HEK293T (cell line): ENCODE data around the gene ATP13A5.

Experiments used
- CTCF ChIA-PET: fragments of 350-600 bp; formaldehyde crosslinking; extraction: SDS; loops from one replicate; lab custom pipeline; 2021; ENCODE audit warnings: antibody characterized with exemption, inconsistent platforms; lab: Yijun Ruan, JAX
- POLR2A ChIA-PET: fragments of 350-600 bp; formaldehyde crosslinking; extraction: SDS; loops from one replicate; lab custom pipeline; 2020; ENCODE audit warnings: antibody characterized with exemption, inconsistent platforms; lab: Yijun Ruan, JAX
- DNase-seq: peaks from one replicate; pipeline ENCODE4 v3.0.0; 2012; ENCODE audit warnings: mixed read lengths; ENCODE audit errors: extremely low spot score
- ARNT ChIP-seq: fragments of 450-650 bp; IDR thresholded peaks from 2 replicates; pipeline ENCODE4 v1.6.1; 2017; ENCODE audit warnings: mild to moderate bottlenecking
- BHLHE40 ChIP-seq: fragments of 450-650 bp; IDR thresholded peaks from 2 replicates; pipeline ENCODE4 v1.6.1; 2016; ENCODE audit warnings: mild to moderate bottlenecking, moderate library complexity, borderline replicate concordance
- CTBP1 ChIP-seq: fragments of 450-650 bp; IDR thresholded peaks from 2 replicates; pipeline ENCODE4 v1.6.1; 2016; ENCODE audit warnings: borderline replicate concordance
- ELF4 ChIP-seq: fragments of 450-650 bp; IDR thresholded peaks from 2 replicates; pipeline ENCODE4 v1.6.1; 2017; ENCODE audit warnings: antibody characterized with exemption
- FOXA1 ChIP-seq: fragments of 450-650 bp; IDR thresholded peaks from 2 replicates; pipeline ENCODE4 v1.6.1; 2016; ENCODE audit warnings: mild to moderate bottlenecking
- FOXK2 ChIP-seq: fragments of 450-650 bp; IDR thresholded peaks from 2 replicates; pipeline ENCODE4 v1.6.1; 2016; ENCODE audit warnings: mild to moderate bottlenecking
- FOXM1 ChIP-seq: fragments of 450-650 bp; IDR thresholded peaks from 2 replicates; pipeline ENCODE4 v1.6.1; 2017; ENCODE audit warnings: mild to moderate bottlenecking, borderline replicate concordance
- HDGF ChIP-seq: fragments of 450-650 bp; IDR thresholded peaks from 2 replicates; pipeline ENCODE4 v1.6.1; 2017; ENCODE audit warnings: antibody characterized with exemption, borderline replicate concordance
- L3MBTL2 ChIP-seq: fragments of 450-650 bp; conservative IDR thresholded peaks from 2 replicates; pipeline ENCODE4 v1.6.1; 2016; ENCODE audit warnings: mild to moderate bottlenecking
- LEF1 ChIP-seq: fragments of 450-650 bp; IDR thresholded peaks from 2 replicates; pipeline ENCODE4 v1.6.1; 2017; ENCODE audit warnings: mild to moderate bottlenecking, borderline replicate concordance
- NFRKB ChIP-seq: fragments of 450-650 bp; IDR thresholded peaks from 2 replicates; pipeline ENCODE4 v1.6.1; 2016; ENCODE audit warnings: mild to moderate bottlenecking, moderate library complexity
- SP1 ChIP-seq: fragments of 450-650 bp; IDR thresholded peaks from 2 replicates; pipeline ENCODE4 v1.6.1; 2017
- SUZ12 ChIP-seq: fragments of 450-650 bp; IDR thresholded peaks from 2 replicates; pipeline ENCODE4 v1.6.1; 2016; ENCODE audit warnings: mild to moderate bottlenecking
- TARDBP ChIP-seq: fragments of 450-650 bp; IDR thresholded peaks from 2 replicates; pipeline ENCODE4 v1.6.1; 2016
- ZNF384 ChIP-seq: fragments of 450-650 bp; IDR thresholded peaks from 2 replicates; pipeline ENCODE4 v1.6.1; 2016
- TF ChIP-seq, protein P1 (sequence below): fragments of 450-650 bp; IDR thresholded peaks from 2 replicates; pipeline ENCODE4 v1.6.1; 2016

ATP13A5 gene

GRCh38 chr3:193237030-193237429 is 141.5 kb downstream of the ATP13A5 start:
- no peak for DNase-seq
- ChIA-PET CTCF (no interaction called here), POLR2A (no interaction called here)
- TF ChIP-seq, protein P1, sequence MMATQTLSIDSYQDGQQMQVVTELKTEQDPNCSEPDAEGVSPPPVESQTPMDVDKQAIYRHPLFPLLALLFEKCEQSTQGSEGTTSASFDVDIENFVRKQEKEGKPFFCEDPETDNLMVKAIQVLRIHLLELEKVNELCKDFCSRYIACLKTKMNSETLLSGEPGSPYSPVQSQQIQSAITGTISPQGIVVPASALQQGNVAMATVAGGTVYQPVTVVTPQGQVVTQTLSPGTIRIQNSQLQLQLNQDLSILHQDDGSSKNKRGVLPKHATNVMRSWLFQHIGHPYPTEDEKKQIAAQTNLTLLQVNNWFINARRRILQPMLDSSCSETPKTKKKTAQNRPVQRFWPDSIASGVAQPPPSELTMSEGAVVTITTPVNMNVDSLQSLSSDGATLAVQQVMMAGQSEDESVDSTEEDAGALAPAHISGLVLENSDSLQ = no peak
- TF ChIP-seq FOXM1 = no peak
- TF ChIP-seq LEF1 = no peak
- no peak for TF ChIP-seq ELF4
- TF ChIP-seq CTBP1 = no peak
- no peak for TF ChIP-seq FOXK2
- TF ChIP-seq HDGF = no peak
- no peak for TF ChIP-seq TARDBP
- no peak for TF ChIP-seq NFRKB
- TF ChIP-seq ARNT = no peak
- no peak for TF ChIP-seq FOXA1
- TF ChIP-seq L3MBTL2 = no peak
- TF ChIP-seq ZNF384 = no peak
- no peak for TF ChIP-seq SUZ12
- TF ChIP-seq SP1 = no peak
- TF ChIP-seq BHLHE40 = no peak

- ChIA-PET CTCF (no interaction called here), POLR2A (no interaction called here)
- TF ChIP-seq NFRKB (no peak), FOXA1 (no peak), L3MBTL2 (no peak), HDGF (no peak), FOXK2 (no peak), SP1 (no peak), BHLHE40 (no peak), ARNT (no peak), ZNF384 (no peak), TARDBP (no peak), CTBP1 (no peak), LEF1 (no peak), ELF4 (no peak)
- TF ChIP-seq, protein P1 = no peak
These were observed 142.0 kb downstream of the ATP13A5 start for GRCh38 chr3:193236599-193236998.

GRCh38 chr3:193231201-193231600 is 147.4 kb downstream of the ATP13A5 start:
- ChIA-PET POLR2A (no interaction called here), CTCF (no interaction called here)
- no peak for DNase-seq

More at GRCh38 chr3:193236599-193236998, 142.0 kb downstream of the ATP13A5 start:
- DNase-seq = no peak

DNA sequence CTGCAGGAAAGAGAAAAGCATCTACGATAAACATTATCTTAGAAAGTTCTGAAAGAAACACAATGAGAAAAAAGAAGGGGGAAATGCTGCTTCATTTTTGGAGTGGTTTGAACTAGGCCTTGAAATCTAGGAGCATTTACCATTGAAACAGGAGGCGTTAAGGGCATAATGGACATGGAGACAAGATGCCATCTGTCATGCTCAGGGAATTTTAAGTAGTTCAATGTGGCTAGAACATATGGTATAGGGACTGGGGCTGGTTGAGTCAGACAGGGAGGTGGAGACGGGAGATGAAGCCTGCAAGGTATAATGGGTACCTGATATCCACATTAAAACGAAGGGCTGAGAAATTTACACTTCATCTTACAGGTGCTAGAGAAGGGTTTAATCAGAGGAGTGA is 147.9 kb downstream of the ATP13A5 start:
- ChIA-PET CTCF (no interaction called here), POLR2A (no interaction called here)
- TF ChIP-seq TARDBP = no peak
- TF ChIP-seq NFRKB = no peak
- no peak for TF ChIP-seq SP1
- no peak for TF ChIP-seq FOXA1
- DNase-seq = no peak

More at GRCh38 chr3:193231201-193231600, 147.4 kb downstream of the ATP13A5 start:
- TF ChIP-seq L3MBTL2 (no peak), ZNF384 (no peak), ARNT (no peak), FOXA1 (no peak), BHLHE40 (no peak), HDGF (no peak), SUZ12 (no peak), FOXK2 (no peak), SP1 (no peak), CTBP1 (no peak), TARDBP (no peak), ELF4 (no peak), LEF1 (no peak), NFRKB (no peak)
- TF ChIP-seq, protein P1 = no peak

- TF ChIP-seq BHLHE40 (no peak), L3MBTL2 (no peak), FOXA1 (no peak), HDGF (no peak), LEF1 (no peak), ELF4 (no peak), SP1 (no peak), ZNF384 (no peak), CTBP1 (no peak), ARNT (no peak), FOXK2 (no peak), FOXM1 (no peak), NFRKB (no peak), TARDBP (no peak)
- TF ChIP-seq, protein P1 = no peak
- POLR2A ChIA-PET = no interaction called here
- CTCF ChIA-PET = no interaction called here
- no peak for DNase-seq
These were observed 148.6 kb downstream of the ATP13A5 start for GRCh38 chr3:193229851-193230420.

GRCh38 chr3:193228206-193228605 is 150.3 kb downstream of the ATP13A5 start:
- no peak for DNase-seq
- CTCF ChIA-PET = no interaction called here
- POLR2A ChIA-PET = no interaction called here
- no peak for TF ChIP-seq ELF4
